NCI-H2196 treated with DMSO at 0.1 percent for 48 hours (cell line): ENCODE measurements around the gene EEF2K.

Source experiments
- DNase-seq: peaks from one replicate; lab custom pipeline; 2025; ENCODE audit not compliant: unreplicated experiment; lab: John Stamatoyannopoulos, UW

Gene EEF2K

GRCh38 chr16:22240023-22240710 is 34.1 kb downstream of the EEF2K start:
- no peak for DNase-seq

GRCh38 chr16:22250522-22250921 is 44.4 kb downstream of the EEF2K start:
- no peak for DNase-seq

- no peak for DNase-seq
Measured at GRCh38 chr16:22252317-22252716, 46.2 kb downstream of the EEF2K start.

- DNase-seq: no peak
Measured at GRCh38 chr16:22253272-22253671, 47.2 kb downstream of the EEF2K start.

GRCh38 chr16:22255335-22255734 is 49.3 kb downstream of the EEF2K start:
- no peak for DNase-seq

- DNase-seq: no peak
Measured at GRCh38 chr16:22257440-22257839, 51.4 kb downstream of the EEF2K start.

- DNase-seq: no peak
Measured at GRCh38 chr16:22260490-22260889, 54.4 kb downstream of the EEF2K start.

- DNase-seq: no peak
Measured at GRCh38 chr16:22262460-22262859, 56.4 kb downstream of the EEF2K start.

GRCh38 chr16:22264786-22265185 is 58.7 kb downstream of the EEF2K start:
- no peak for DNase-seq

- DNase-seq: no peak
Measured at GRCh38 chr16:22265351-22265750, 59.3 kb downstream of the EEF2K start.

- DNase-seq: no peak
Measured at GRCh38 chr16:22266546-22266945, 60.5 kb downstream of the EEF2K start.

GRCh38 chr16:22267764-22268163 is 61.7 kb downstream of the EEF2K start:
- no peak for DNase-seq

GRCh38 chr16:22270525-22270924 is 64.4 kb downstream of the EEF2K start:
- no peak for DNase-seq

- DNase-seq: no peak
Measured at GRCh38 chr16:22272870-22273650, 67.0 kb downstream of the EEF2K start.

GRCh38 chr16:22274916-22275315 is 68.8 kb downstream of the EEF2K start:
- no peak for DNase-seq

- DNase-seq: no peak
Measured at GRCh38 chr16:22278441-22279230, 72.6 kb downstream of the EEF2K start.

GRCh38 chr16:22282254-22282892 is 76.3 kb downstream of the EEF2K start:
- DNase-seq: no peak

GRCh38 chr16:22284637-22285036 is 78.6 kb downstream of the EEF2K start:
- no peak for DNase-seq

- DNase-seq: no peak
Measured at GRCh38 chr16:22285080-22285479, 79.0 kb downstream of the EEF2K start.

GRCh38 chr16:22291020-22291419 is 84.9 kb downstream of the EEF2K start:
- no peak for DNase-seq

- DNase-seq: no peak
Measured at GRCh38 chr16:22291860-22292318, 85.8 kb downstream of the EEF2K start.
